GM23338 (cell line): ENCODE measurements around the gene TNIP1. TPM values are rescaled to one million over a fixed set of nuclear protein-coding genes. Genes with fewer than 3 reads are reported as not detected.
A peak's percentile ranks its signal among the peaks of the same experiment; 100 is the strongest.

ENCODE experiments used
- ATAC-seq: fragments of 200-7000 bp; cut with Tn5 transposase; 3 replicates; pipeline ENCODE4 v1.9.1; 2020
- DNase-seq: peaks from one replicate; pipeline ENCODE4 v3.0.0-alpha.2; 2015; ENCODE audit warnings: low spot score
- H2AFZ ChIP-seq: fragments of 200-600 bp; sonication (generic); 2 replicates; pipeline ENCODE4 v1.8.0; 2016; ENCODE audit warnings: antibody characterized with exemption, mild to moderate bottlenecking, moderate library complexity
- H3F3A ChIP-seq: fragments of 200-600 bp; sonication (generic); replicated peaks from 2 replicates; pipeline ENCODE4 v1.8.0; 2017; ENCODE audit warnings: antibody characterized with exemption, mixed run types, low read depth
- H3K27ac ChIP-seq: fragments of 200-600 bp; sonication (generic); 2 replicates; pipeline ENCODE4 v1.6.1; 2016; ENCODE audit warnings: low read depth
- H3K27me3 ChIP-seq: fragments of 200-600 bp; sonication (generic); 2 replicates; pipeline ENCODE4 v1.8.0; 2016; ENCODE audit warnings: mild to moderate bottlenecking, mixed run types, moderate library complexity; ENCODE audit not compliant: insufficient read depth
- H3K36me3 ChIP-seq: fragments of 200-600 bp; sonication (generic); 2 replicates; pipeline ENCODE4 v1.8.0; 2016; ENCODE audit warnings: mild to moderate bottlenecking; ENCODE audit not compliant: insufficient read depth
- H3K4me1 ChIP-seq: fragments of 200-600 bp; sonication (generic); 2 replicates; pipeline ENCODE4 v1.8.0; 2016; ENCODE audit warnings: mild to moderate bottlenecking, moderate library complexity; ENCODE audit not compliant: insufficient read depth
- H3K4me2 ChIP-seq: fragments of 200-600 bp; sonication (generic); 2 replicates; pipeline ENCODE4 v1.7.1; 2017; ENCODE audit warnings: mixed run types
- H3K4me3 ChIP-seq: fragments of 200-600 bp; sonication (generic); 2 replicates; pipeline ENCODE4 v1.6.1; 2016; ENCODE audit warnings: mixed run types
- H3K79me2 ChIP-seq: fragments of 200-600 bp; sonication (generic); replicated peaks from 2 replicates; pipeline ENCODE4 v1.8.0; 2017; ENCODE audit warnings: mild to moderate bottlenecking; ENCODE audit not compliant: insufficient read depth
- H3K9me2 ChIP-seq: fragments of 200-600 bp; sonication (generic); 2 replicates; pipeline ENCODE4 v1.8.0; 2017; ENCODE audit not compliant: insufficient read depth
- H4K20me1 ChIP-seq: fragments of 200-600 bp; sonication (generic); replicated peaks from 2 replicates; pipeline ENCODE4 v1.8.0; 2017; ENCODE audit warnings: mild to moderate bottlenecking; ENCODE audit not compliant: insufficient read depth
- H3K27ac Mint-ChIP-seq: 2 replicates; pipeline ENCODE4 v1.8.0; 2020; ENCODE audit warnings: inconsistent platforms, mild to moderate bottlenecking, moderate library complexity, mixed read lengths
- H3K27me3 Mint-ChIP-seq: 3 replicates; pipeline ENCODE4 v1.8.0; 2022; ENCODE audit warnings: low read depth, mild to moderate bottlenecking, moderate library complexity, mixed read lengths, inconsistent platforms; ENCODE audit not compliant: insufficient read depth, poor library complexity
- H3K36me3 Mint-ChIP-seq: 3 replicates; pipeline ENCODE4 v1.8.0; 2021; ENCODE audit warnings: low read depth, mild to moderate bottlenecking, inconsistent platforms, moderate library complexity, mixed read lengths
- H3K4me1 Mint-ChIP-seq: 3 replicates; pipeline ENCODE4 v1.8.0; 2020; ENCODE audit warnings: mild to moderate bottlenecking, inconsistent platforms, mixed read lengths
- H3K4me3 Mint-ChIP-seq: 3 replicates; pipeline ENCODE4 v1.8.0; 2021; ENCODE audit warnings: moderate library complexity, mild to moderate bottlenecking, inconsistent platforms, mixed read lengths
- H3K9me3 Mint-ChIP-seq: 3 replicates; pipeline ENCODE4 v1.8.0; 2020; ENCODE audit warnings: moderate library complexity, mild to moderate bottlenecking, inconsistent platforms, mixed read lengths
- CREB1 ChIP-seq: fragments of 250-450 bp; sonication (Bioruptor Pico); IDR thresholded peaks from 2 replicates; pipeline ENCODE4 v1.5.0; 2020; ENCODE audit warnings: low read depth, mild to moderate bottlenecking, moderate library complexity
- EZH2phosphoT487 ChIP-seq: fragments of 200-600 bp; sonication (generic); IDR thresholded peaks from one replicate; pipeline ENCODE4 v1.8.1; 2018; ENCODE audit warnings: antibody characterized with exemption; ENCODE audit not compliant: unreplicated experiment
- JUNB ChIP-seq: IDR thresholded peaks from one replicate; pipeline ENCODE4 v1.6.1; 2016; ENCODE audit warnings: antibody characterized with exemption; ENCODE audit not compliant: unreplicated experiment
- POLR2AphosphoS5 ChIP-seq: IDR thresholded peaks from 2 replicates; pipeline ENCODE4 v1.6.1; 2016; ENCODE audit warnings: antibody characterized with exemption, low read depth
- STAT1 ChIP-seq: IDR thresholded peaks from one replicate; pipeline ENCODE4 v1.6.1; 2016; ENCODE audit warnings: antibody characterized with exemption; ENCODE audit not compliant: unreplicated experiment
- ZNF331 ChIP-seq: fragments of 250-450 bp; sonication (Bioruptor Pico); IDR thresholded peaks from 2 replicates; pipeline ENCODE4 v1.5.0; 2020; ENCODE audit warnings: low read depth, mild to moderate bottlenecking, moderate library complexity
- polyA plus RNA-seq: library from polyadenylated mRNA; unstranded; fragments of >200 nt; fragmentation: Nextera tagmentation; extraction: Ambion mirVana; gene quantifications from 2 replicates; pipeline ENCODE4 v1.2.1, GENCODE V29; 2016
- total RNA-seq: library from RNA; depleted of rRNA; stranded (reverse); fragments of >200 nt; shearing (Covaris generic); gene quantifications from 2 replicates; pipeline ENCODE4 v1.2.3, GENCODE V29; 2014
- TF ChIP-seq, protein P1 (sequence below): IDR thresholded peaks from one replicate; pipeline ENCODE4 v1.6.1; 2018; ENCODE audit warnings: antibody characterized with exemption; ENCODE audit not compliant: unreplicated experiment
- TF ChIP-seq, protein P2 (sequence below): IDR thresholded peaks from 2 replicates; pipeline ENCODE4 v1.6.1; 2016; ENCODE audit warnings: antibody characterized with exemption
- TF ChIP-seq, protein P3 (sequence below), 2 experiments: fragments of 200-600 bp in 1 of 2; sonication (generic) in 1 of 2; conservative IDR thresholded peaks; 2 replicates each; pipeline versions ENCODE4 v1.5.1 to v1.6.1; 2016 to 2017; ENCODE audit warnings: antibody characterized with exemption in 2 of 2, low read depth in 2 of 2, mild to moderate bottlenecking in 2 of 2, moderate library complexity in 1 of 2

Gene TNIP1
- total and polyA plus RNA-seq, 2 experiments from 2014 or later, result 10.3 to 29.6 TPM

DNA sequence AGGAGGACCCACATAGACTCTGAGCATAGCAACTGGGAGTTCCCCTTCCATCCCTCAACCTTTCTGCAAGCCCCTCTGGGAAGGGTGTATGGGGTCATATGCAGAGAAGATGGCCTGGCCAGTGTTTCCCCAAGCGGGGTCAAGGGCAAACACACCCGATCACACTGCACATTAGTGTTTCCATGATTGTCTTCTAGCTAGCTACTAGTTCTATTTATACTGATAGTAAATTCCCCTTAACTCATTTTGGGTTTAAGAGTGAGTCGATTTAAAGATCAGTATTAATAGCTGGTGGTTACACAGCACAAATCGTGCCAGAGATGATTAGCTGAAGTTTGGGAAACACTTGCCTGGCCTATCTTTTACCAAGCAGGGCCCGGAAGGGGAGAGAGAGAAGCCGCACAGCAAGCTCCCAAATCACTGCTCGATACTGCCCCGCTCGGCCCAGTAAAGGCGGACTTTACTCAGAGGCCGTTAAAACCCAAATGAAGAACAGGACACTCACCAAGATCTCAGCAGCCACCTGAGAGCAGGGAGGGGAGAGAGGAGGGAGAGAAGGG, 29.4 kb upstream of the TNIP1 start:
- peaks cover 11% of the 10 kb centered on the region for H3K36me3 Mint-ChIP-seq

DNA sequence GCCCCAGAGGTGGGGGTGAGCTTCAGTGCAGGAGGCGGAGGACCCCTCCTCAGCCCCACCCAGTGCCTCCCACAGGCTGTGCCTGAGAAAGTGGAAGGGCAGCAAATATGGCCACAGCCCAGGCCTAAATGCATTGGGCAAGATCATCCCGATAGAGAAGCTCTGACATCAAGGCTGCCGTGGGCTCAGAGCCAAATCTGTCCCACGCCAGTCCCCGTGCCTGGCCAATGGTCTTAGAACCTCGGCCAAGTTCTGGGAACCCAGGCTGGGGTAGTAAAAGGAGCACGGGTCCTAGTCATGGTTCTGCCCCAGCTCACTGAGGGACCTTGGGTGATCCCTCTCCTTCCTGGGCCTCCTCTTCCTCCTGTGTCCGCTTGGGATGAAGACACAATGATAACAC, 27.7 kb upstream of the TNIP1 start:
- DNase-seq, result no peak
- Mint-ChIP-seq H3K27me3 (peaks cover 5% of the 10 kb centered on the region), H3K4me3 (no peak overlapping the region), H3K27ac (no peak overlapping the region), H3K9me3 (no peaks in the 10 kb centered on the region), H3K36me3 (peaks cover 11% of the 10 kb centered on the region), H3K4me1 (no peaks in the 10 kb centered on the region)
- Histone ChIP-seq H3K9me2 (no peaks in the 10 kb centered on the region), H3K36me3 (no peaks in the 10 kb centered on the region), H3K4me1 (no peaks in the 10 kb centered on the region), H3K4me3 (no peak overlapping the region), H3K4me2 (no peak overlapping the region), H2AFZ (no peak overlapping the region), H3K79me2 (no peaks in the 10 kb centered on the region), H3F3A (no peaks in the 10 kb centered on the region), H4K20me1 (no peaks in the 10 kb centered on the region), H3K27ac (0 out of 2 replicates have a peak overlapping the region, but pooled peaks have one; percentile 19), H3K27me3 (no peaks in the 10 kb centered on the region)
- no peak for ATAC-seq
- no peak for TF ChIP-seq POLR2AphosphoS5
- no peak for TF ChIP-seq CREB1 (CRISPR knock-in tag)
- no peak for TF ChIP-seq EZH2phosphoT487
- TF ChIP-seq, protein P1, sequence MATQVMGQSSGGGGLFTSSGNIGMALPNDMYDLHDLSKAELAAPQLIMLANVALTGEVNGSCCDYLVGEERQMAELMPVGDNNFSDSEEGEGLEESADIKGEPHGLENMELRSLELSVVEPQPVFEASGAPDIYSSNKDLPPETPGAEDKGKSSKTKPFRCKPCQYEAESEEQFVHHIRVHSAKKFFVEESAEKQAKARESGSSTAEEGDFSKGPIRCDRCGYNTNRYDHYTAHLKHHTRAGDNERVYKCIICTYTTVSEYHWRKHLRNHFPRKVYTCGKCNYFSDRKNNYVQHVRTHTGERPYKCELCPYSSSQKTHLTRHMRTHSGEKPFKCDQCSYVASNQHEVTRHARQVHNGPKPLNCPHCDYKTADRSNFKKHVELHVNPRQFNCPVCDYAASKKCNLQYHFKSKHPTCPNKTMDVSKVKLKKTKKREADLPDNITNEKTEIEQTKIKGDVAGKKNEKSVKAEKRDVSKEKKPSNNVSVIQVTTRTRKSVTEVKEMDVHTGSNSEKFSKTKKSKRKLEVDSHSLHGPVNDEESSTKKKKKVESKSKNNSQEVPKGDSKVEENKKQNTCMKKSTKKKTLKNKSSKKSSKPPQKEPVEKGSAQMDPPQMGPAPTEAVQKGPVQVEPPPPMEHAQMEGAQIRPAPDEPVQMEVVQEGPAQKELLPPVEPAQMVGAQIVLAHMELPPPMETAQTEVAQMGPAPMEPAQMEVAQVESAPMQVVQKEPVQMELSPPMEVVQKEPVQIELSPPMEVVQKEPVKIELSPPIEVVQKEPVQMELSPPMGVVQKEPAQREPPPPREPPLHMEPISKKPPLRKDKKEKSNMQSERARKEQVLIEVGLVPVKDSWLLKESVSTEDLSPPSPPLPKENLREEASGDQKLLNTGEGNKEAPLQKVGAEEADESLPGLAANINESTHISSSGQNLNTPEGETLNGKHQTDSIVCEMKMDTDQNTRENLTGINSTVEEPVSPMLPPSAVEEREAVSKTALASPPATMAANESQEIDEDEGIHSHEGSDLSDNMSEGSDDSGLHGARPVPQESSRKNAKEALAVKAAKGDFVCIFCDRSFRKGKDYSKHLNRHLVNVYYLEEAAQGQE, result no peak
- TF ChIP-seq, protein P2, sequence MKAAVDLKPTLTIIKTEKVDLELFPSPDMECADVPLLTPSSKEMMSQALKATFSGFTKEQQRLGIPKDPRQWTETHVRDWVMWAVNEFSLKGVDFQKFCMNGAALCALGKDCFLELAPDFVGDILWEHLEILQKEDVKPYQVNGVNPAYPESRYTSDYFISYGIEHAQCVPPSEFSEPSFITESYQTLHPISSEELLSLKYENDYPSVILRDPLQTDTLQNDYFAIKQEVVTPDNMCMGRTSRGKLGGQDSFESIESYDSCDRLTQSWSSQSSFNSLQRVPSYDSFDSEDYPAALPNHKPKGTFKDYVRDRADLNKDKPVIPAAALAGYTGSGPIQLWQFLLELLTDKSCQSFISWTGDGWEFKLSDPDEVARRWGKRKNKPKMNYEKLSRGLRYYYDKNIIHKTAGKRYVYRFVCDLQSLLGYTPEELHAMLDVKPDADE, result no peak
- TF ChIP-seq JUNB, result no peak
- no peak for TF ChIP-seq ZNF331 (CRISPR knock-in tag)
- no peak for TF ChIP-seq STAT1

More for the DNA sequence above, 29.4 kb upstream of the TNIP1 start:
- Histone ChIP-seq H3F3A (no peaks in the 10 kb centered on the region), H3K4me1 (no peaks in the 10 kb centered on the region), H3K27ac (no peak overlapping the region), H3K4me2 (no peak overlapping the region), H3K27me3 (no peaks in the 10 kb centered on the region), H3K4me3 (no peak overlapping the region), H4K20me1 (no peaks in the 10 kb centered on the region), H3K79me2 (no peaks in the 10 kb centered on the region), H3K9me2 (no peaks in the 10 kb centered on the region), H2AFZ (no peak overlapping the region), H3K36me3 (no peaks in the 10 kb centered on the region)
- Mint-ChIP-seq H3K4me3 (no peak overlapping the region), H3K9me3 (no peaks in the 10 kb centered on the region), H3K27me3 (peaks cover 6% of the 10 kb centered on the region), H3K27ac (no peak overlapping the region), H3K4me1 (no peaks in the 10 kb centered on the region)
- DNase-seq (no peak), ATAC-seq (no peak)
- TF ChIP-seq CREB1 (CRISPR knock-in tag) (no peak), JUNB (no peak), ZNF331 (CRISPR knock-in tag) (no peak)
- TF ChIP-seq, protein P2, result no peak
- TF ChIP-seq, protein P3, sequence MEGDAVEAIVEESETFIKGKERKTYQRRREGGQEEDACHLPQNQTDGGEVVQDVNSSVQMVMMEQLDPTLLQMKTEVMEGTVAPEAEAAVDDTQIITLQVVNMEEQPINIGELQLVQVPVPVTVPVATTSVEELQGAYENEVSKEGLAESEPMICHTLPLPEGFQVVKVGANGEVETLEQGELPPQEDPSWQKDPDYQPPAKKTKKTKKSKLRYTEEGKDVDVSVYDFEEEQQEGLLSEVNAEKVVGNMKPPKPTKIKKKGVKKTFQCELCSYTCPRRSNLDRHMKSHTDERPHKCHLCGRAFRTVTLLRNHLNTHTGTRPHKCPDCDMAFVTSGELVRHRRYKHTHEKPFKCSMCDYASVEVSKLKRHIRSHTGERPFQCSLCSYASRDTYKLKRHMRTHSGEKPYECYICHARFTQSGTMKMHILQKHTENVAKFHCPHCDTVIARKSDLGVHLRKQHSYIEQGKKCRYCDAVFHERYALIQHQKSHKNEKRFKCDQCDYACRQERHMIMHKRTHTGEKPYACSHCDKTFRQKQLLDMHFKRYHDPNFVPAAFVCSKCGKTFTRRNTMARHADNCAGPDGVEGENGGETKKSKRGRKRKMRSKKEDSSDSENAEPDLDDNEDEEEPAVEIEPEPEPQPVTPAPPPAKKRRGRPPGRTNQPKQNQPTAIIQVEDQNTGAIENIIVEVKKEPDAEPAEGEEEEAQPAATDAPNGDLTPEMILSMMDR (conservative IDR thresholded peaks at IDR 0.05; ENCODE audit: low read depth in 2 of 2), result no peak
